Heart left ventricle (tissue), 16 donors: ENCODE data around the gene HCST. TPM values are rescaled to one million over a fixed set of nuclear protein-coding genes. Genes with fewer than 3 reads are reported as not detected.
A peak's percentile ranks its signal among the peaks of the same experiment; 100 is the strongest.
"Not testable (repeated sequence)": the region's sequence is repeated elsewhere in the genome, so short reads cannot be mapped to it uniquely, and the experiment has no call there.

Experiments
- ATAC-seq, 4 donors: fragments of 200-7000 bp; cut with Tn5 transposase; one replicate each; pipeline ENCODE4 v1.9.1; 2020 to 2022; ENCODE audit warnings: moderate library complexity in 4 of 4, mild to moderate bottlenecking in 3 of 4, moderate number of reproducible peaks in 1 of 4
- DNase-seq, 5 donors: peaks; one replicate each; pipeline ENCODE4 v3.0.0-alpha.2; 2020
- H3K27ac ChIP-seq, 12 donors: fragments of 200-600 bp; sonication (generic) in 4 of 12; one replicate each; pipeline versions ENCODE4 v1.5.0 to v1.8.0; 2016 to 2022; ENCODE audit warnings: mild to moderate bottlenecking in 2 of 12
- H3K27me3 ChIP-seq, 9 donors: fragments of 200-600 bp; sonication (generic) in 2 of 9; one replicate each; pipeline versions ENCODE4 v1.5.1 to v1.8.0; 2016 to 2022; ENCODE audit warnings: mild to moderate bottlenecking in 3 of 9
- H3K36me3 ChIP-seq, 9 donors: fragments of 200-600 bp; sonication (generic) in 2 of 9; one replicate each; pipeline versions ENCODE4 v1.5.0 to v1.8.0; 2018 to 2022; ENCODE audit warnings: mild to moderate bottlenecking in 2 of 9
- H3K4me1 ChIP-seq, 12 donors: fragments of 200-600 bp; sonication (generic) in 4 of 12; one replicate each; pipeline versions ENCODE4 v1.5.0 to v1.8.0; 2016 to 2022; ENCODE audit warnings: mild to moderate bottlenecking in 3 of 12
- H3K4me3 ChIP-seq, 12 donors: fragments of 200-600 bp; sonication (generic) in 4 of 12; one replicate each; pipeline versions ENCODE4 v1.5.0 to v1.8.0; 2017 to 2022; ENCODE audit warnings: mild to moderate bottlenecking in 9 of 12, moderate library complexity in 4 of 12
- H3K9me3 ChIP-seq, 12 donors: fragments of 200-600 bp; sonication (generic) in 4 of 12; one replicate each; pipeline versions ENCODE4 v1.5.0 to v1.8.0; 2016 to 2022; ENCODE audit warnings: mild to moderate bottlenecking in 1 of 12
- CTCF ChIP-seq, 12 donors: fragments of 200-600 bp; sonication (generic) in 4 of 12; IDR thresholded peaks; one replicate each; pipeline versions ENCODE4 v1.5.0 to v1.8.0; 2018 to 2022; ENCODE audit warnings: antibody characterized with exemption in 12 of 12, mild to moderate bottlenecking in 5 of 12
- POLR2A ChIP-seq, 2 donors: fragments of 450-650 bp; IDR thresholded peaks; one replicate each; pipeline ENCODE4 v1.6.1; 2017; ENCODE audit warnings: antibody characterized with exemption in 2 of 2, mild to moderate bottlenecking in 2 of 2, moderate library complexity in 2 of 2
- WGBS, 4 donors: extraction: QIAGEN DNeasy Blood & Tissue Kit in 2 of 4; methylation state at CpG; one replicate each; pipeline versions ENCODE4 v1.1.5 to v1.1.7; 2013 to 2018; 5-methylcytosine and 5-hydroxymethylcytosine counted together
- intact Hi-C, 10 donors: fragments of 100-400 bp; cut with DNase I; formaldehyde crosslinking; loops; one replicate each; pipeline versions ENCODE4 v1.11.1 to v1.14.2; 2022
- polyA plus RNA-seq, 2 donors: library from polyadenylated mRNA; stranded (reverse); fragments of 200-250 nt; gene quantifications; one replicate each; pipeline ENCODE4 v1.2.3, GENCODE V29; 2013
- total RNA-seq, 9 donors: library from RNA; depleted of rRNA in 2 of 9; stranded (reverse); fragments of >200 nt in 2 of 9; fragmentation: NEBNext Ultra II Directional in 3 of 9; extraction: Animal tissue kit (Norgen Biotek cat#: 25700) in 3 of 9; gene quantifications; one replicate each; pipeline versions ENCODE4 v1.1.0 to v1.2.4, GENCODE V29; 2016 to 2023
- donor health status: ischemic (EF 13 %, LVEDD 7.1; RV severe dilation, severe dysfunction).
- donor health status: healthy with polysubstance abuse.
- donor health status: DM: no; HTN: yes; CAD: no.
- donor health status: DM: no; HTN: no; CAD: no.
- donor health status: ischemic (EF 25% LVEDD 6.9; RV normal size, moderate dysfunction).
- donor health status: ischemic (EF 25% LVEDD 5.7; RV mildly dilated, moderate dysfunction).
- donor health status: healthy.
- donor health status: DM: yes; HTN: yes; CAD: no.
- donor health status: ischemic (EF 35%, LVEDD 5.7; RV mildly dilated, moderate dysfunction).
- donor health status: nonischemic (EF 11% LVEDD 7.7; RV severe dilation, severe dysfunction).
- donor health status: DM: yes; HTN: yes; CAD: no.
- donor health status: PGD.
- donor health status: ischemic (EF 29% LVEDD 5.4; RV normal size, mild dysfunction).
- donor health status: nonischemic (EF 23%, LVEDD 6.1; RV moderate dilation, normal function).

Gene HCST
- total and polyA plus RNA-seq, 11 donors, result 2.3 to 31.7 (median 4.7) TPM; not detected in 1

- ATAC-seq (peak; percentile 63 to 89 (median 84)), DNase-seq (peak; percentile 77 to 87 (median 81))
- Histone ChIP-seq H3K27ac (peak overlapping the region in 8 of 12 donors; percentile 6 to 88 (median 53)), H3K36me3 (peaks cover 0 to 4% (median 0%) of the 10 kb centered on the region in 9 donors), H3K27me3 (peaks cover 0 to 6% (median 0%) of the 10 kb centered on the region in 9 donors), H3K4me1 (peaks cover 0 to 62% (median 0%) of the 10 kb centered on the region in 12 donors), H3K4me3 (peak overlapping the region in 3 of 12 donors; percentile 3 to 69 (median 25)), H3K9me3 (no peaks in the 10 kb centered on the region)
- 62 to 79% (median 72%) methylated on average over 10 of the region's 10 CpGs for WGBS, 4 donors
- TF ChIP-seq CTCF (IDR thresholded peaks at IDR 0.05) (no peak), POLR2A (IDR thresholded peaks at IDR 0.05) (no peak)
- intact Hi-C loops, result no loop called here
Observed at GRCh38 chr19:35908973-35909683, 6.8 kb downstream of the HCST start.

- Histone ChIP-seq H3K27ac (peak overlapping the region in 6 of 12 donors; percentile 20 to 88 (median 67)), H3K4me3 (no peak overlapping the region), H3K9me3 (no peaks in the 10 kb centered on the region), H3K36me3 (peaks cover 0 to 4% (median 0%) of the 10 kb centered on the region in 9 donors), H3K27me3 (peaks cover 0 to 6% (median 0%) of the 10 kb centered on the region in 9 donors), H3K4me1 (peaks cover 0 to 60% (median 0%) of the 10 kb centered on the region in 12 donors)
- intact Hi-C loops, result no loop called here
- WGBS, 4 donors, result 70 to 79% (median 74%) methylated on average over 4 to 6 of the region's 6 CpGs
- DNase-seq (no peak), ATAC-seq (no peak)
- no peak for TF ChIP-seq CTCF (IDR thresholded peaks at IDR 0.05)
- no peak for TF ChIP-seq POLR2A (IDR thresholded peaks at IDR 0.05)
Observed at GRCh38 chr19:35909684-35910035, 7.3 kb downstream of the HCST start.

- H3K4me3 ChIP-seq, ATAC-seq, H3K27me3 ChIP-seq, H3K36me3 ChIP-seq, H3K9me3 ChIP-seq, DNase-seq, intact Hi-C loops: not testable (repeated sequence)
- 91 to 94% (median 92%) methylated on average over 14 of the region's 14 CpGs for WGBS, 4 donors
- Histone ChIP-seq H3K4me1 (peaks cover 0 to 56% (median 0%) of the 10 kb centered on the region in 12 donors), H3K27ac (peak overlapping the region in 3 of 12 donors; percentile 63 to 88 (median 71))
Observed at GRCh38 chr19:35910355-35910754, 8.0 kb downstream of the HCST start.

- H3K27ac ChIP-seq, result peak overlapping the region in 1 of 12 donors; percentile 88
- H3K27me3 ChIP-seq, result peaks cover 0 to 6% (median 0%) of the 10 kb centered on the region in 9 donors
- no peak overlapping the region for H3K4me3 ChIP-seq
- TF ChIP-seq CTCF (IDR thresholded peaks at IDR 0.05) (no peak), POLR2A (IDR thresholded peaks at IDR 0.05) (no peak)
- H3K36me3 ChIP-seq, result peaks cover 0 to 4% (median 0%) of the 10 kb centered on the region in 9 donors
- intact Hi-C loops, result no loop called here
- DNase-seq (no peak), ATAC-seq (no peak)
- H3K9me3 ChIP-seq, result no peaks in the 10 kb centered on the region
- WGBS, 4 donors, result 37 to 46% (median 42%) methylated on average over 2 to 3 of the region's 3 CpGs
- H3K4me1 ChIP-seq, result peaks cover 0 to 51% (median 0%) of the 10 kb centered on the region in 12 donors
Observed at GRCh38 chr19:35911173-35911572, 8.8 kb downstream of the HCST start.
